GM19463 (cell line): ENCODE data around the gene LTBP3.

ENCODE experiments used
- ATAC-seq: cut with Tn5 transposase; IDR thresholded peaks from one replicate; pipeline ENCODE4 v1.9.1; 2021; ENCODE audit warnings: mild to moderate bottlenecking, moderate library complexity; ENCODE audit not compliant: unreplicated experiment

The LTBP3 gene

DNA sequence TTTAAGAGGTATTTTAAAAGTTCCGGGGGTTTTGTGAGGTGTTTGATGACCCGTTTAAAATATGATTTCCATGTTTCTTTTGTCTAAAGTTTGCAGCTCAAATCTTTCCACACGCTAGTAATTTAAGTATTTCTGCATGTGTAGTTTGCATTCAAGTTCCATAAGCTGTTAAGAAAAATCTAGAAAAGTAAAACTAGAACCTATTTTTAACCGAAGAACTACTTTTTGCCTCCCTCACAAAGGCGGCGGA lies 59.5 kb downstream of the LTBP3 start:
- no peak for ATAC-seq

DNA sequence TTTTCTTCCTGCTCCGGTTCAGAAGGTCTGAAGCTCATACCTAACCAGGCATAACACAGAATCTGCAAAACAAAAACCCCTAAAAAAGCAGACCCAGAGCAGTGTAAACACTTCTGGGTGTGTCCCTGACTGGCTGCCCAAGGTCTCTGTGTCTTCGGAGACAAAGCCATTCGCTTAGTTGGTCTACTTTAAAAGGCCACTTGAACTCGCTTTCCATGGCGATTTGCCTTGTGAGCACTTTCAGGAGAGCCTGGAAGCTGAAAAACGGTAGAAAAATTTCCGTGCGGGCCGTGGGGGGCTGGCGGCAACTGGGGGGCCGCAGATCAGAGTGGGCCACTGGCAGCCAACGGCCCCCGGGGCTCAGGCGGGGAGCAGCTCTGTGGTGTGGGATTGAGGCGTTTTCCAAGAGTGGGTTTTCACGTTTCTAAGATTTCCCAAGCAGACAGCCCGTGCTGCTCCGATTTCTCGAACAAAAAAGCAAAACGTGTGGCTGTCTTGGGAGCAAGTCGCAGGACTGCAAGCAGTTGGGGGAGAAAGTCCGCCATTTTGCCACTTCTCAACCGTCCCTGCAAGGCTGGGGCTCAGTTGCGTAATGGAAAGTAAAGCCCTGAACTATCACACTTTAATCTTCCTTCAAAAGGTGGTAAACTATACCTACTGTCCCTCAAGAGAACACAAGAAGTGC lies 60.0 kb downstream of the LTBP3 start:
- no peak for ATAC-seq

DNA sequence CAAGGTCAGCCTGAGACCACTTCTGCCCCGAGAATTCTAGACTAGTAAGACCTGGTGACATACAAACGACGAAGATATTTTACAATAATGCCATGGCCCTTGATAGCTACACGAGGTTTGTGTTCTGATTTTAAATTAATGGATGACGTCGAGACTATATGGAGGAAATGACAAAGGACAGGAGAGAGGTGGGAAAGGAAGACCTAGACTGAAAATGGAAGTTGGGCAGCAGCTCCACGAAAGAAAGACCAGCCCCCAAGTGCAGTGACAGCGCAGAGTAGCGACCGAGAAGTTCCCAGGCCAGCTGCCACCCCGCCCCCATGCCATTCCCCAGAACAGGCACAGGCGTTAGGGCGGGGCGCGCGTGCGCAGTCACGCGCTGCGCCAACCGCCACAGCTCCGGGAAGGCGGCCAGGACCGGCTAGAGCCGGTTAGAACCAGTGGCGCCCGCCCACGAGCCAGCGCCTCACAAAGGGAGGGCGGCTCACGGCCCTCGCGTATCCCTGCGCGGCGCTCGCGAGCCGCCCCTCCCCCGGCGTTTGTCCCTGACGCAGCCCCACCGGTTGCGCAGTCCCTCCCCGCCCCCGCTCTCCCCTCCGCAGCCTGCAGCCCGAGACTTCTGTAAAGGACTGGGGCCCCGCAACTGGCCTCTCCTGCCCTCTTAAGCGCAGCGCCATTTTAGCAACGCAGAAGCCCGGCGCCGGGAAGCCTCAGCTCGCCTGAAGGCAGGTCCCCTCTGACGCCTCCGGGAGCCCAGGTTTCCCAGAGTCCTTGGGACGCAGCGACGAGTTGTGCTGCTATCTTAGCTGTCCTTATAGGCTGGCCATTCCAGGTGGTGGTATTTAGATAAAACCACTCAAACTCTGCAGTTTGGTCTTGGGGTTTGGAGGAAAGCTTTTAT lies 60.8 kb downstream of the LTBP3 start:
- ATAC-seq, result peak; percentile 64

DNA sequence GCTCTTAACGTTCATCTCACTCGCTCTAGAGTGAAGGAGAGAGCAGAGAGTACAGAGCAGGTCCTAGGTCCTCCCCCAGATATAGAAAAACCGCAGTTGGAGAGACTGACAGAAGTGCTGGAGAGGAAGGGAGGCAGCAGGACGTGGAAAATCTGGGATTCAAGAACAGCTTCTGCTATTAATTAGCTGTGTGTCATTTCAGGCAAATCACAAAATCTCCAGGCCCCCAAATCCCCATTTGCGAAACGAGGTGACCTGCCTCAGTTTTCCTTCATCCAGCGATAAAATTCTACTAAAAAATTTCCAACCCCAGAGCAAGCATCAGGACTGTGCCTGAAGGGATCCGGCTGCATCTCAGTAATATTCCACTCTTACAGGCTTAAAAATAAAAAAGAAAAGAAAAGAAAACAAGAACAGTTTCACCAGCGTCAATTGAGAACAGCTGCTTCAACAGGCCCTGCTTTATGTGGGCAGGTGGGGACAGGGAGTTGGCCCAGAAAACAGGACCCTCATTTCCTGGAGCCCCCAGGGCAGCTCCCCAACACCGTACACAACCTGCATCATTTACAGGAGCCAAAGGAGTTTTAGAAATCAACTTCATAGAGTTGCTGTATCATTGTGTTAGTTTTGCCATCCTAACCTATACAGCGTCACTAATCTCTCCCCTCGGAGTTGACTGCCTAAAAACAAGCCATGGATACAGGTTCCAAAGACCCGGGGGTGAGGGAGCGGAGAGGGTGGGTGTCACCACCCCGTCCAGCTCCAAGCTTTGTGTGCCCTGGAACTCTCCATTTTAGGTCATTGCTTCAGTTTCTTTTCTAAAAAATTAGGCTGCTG lies 61.6 kb downstream of the LTBP3 start:
- ATAC-seq, result no peak

DNA sequence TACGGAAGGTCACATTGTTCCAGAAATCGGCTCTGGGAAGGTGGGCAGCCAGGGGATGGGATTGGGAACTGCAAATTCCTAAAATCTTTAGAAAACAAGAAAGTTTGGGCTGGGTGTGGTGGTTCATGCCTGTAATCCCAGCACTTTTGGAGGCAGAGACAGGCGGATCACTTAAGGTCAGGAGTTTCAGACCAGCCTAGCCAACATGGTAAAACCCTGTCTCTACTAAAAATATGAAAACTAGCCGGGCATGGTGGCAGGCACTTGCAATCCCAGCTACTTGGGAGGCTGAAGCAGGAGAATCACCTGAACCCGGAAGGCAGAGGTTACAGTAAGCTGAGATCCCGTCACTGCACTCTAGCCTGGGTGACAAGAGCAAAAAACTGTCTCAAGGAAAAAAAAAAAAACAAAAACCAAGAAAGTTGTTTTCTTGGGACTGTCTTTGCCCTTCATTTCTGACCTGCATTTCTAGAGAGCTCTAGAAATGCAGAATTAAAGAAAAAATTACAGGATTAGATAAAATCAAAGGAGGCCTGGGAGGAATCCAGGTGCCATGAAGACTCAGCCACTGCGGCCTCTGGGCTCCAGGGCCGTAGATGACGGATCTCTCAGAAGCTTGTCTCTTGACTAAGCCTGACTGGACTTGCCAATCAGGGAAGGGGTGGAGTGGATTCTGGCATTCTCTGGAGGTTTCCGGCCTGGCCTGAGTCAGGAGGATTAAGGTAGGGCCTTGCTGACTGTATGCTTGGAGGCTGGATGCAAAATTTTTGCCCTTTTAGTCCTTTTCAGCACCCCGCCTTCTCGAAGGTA lies 64.6 kb downstream of the LTBP3 start:
- ATAC-seq, result no peak

DNA sequence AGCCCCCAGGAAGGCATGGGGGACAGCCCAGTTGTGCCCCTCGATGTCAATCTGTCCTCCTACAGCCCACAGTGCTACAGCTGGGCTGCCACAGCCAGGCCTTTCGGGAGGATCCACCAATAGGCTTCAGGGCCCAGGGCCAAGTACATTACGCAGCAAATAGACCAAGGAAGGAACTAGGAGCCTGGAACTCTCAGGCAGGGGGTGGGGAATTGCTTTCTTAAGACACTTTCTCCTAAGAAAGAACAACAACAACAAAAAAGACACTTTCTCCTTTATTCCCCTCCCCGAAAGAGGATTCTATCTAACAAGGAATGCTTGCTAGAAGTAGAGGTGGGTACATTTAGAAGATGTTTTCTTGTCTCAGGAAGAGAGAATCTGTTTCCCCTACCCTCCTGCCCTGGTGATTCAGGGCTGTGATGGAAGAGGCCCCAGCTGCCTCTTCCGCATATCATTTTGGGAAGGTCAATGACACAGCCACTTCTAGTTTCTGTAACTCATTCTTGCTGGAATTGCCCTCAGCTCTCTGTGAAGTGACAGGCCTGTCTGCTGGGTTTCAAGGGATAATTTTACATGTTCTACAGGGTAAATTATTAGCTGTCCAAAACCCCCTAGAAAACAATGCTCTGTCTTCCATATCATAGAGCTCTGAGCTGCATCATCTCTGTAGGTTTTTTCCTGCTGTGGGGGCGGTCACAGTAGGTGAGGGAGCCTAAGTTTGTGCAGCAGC lies 65.4 kb downstream of the LTBP3 start:
- ATAC-seq, result peak; percentile 24

DNA sequence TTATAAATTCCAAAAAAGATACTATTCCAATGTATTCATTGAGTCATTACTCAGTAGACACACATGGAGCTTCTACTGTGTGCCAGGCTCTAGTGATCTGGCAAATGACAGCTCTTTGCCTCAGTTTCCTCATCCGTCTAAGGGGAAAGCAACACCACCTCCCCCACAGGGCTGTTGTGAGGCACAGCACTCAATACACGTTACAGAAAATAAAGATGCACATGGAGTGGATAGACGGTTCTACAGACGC lies 65.8 kb downstream of the LTBP3 start:
- ATAC-seq, result no peak

DNA sequence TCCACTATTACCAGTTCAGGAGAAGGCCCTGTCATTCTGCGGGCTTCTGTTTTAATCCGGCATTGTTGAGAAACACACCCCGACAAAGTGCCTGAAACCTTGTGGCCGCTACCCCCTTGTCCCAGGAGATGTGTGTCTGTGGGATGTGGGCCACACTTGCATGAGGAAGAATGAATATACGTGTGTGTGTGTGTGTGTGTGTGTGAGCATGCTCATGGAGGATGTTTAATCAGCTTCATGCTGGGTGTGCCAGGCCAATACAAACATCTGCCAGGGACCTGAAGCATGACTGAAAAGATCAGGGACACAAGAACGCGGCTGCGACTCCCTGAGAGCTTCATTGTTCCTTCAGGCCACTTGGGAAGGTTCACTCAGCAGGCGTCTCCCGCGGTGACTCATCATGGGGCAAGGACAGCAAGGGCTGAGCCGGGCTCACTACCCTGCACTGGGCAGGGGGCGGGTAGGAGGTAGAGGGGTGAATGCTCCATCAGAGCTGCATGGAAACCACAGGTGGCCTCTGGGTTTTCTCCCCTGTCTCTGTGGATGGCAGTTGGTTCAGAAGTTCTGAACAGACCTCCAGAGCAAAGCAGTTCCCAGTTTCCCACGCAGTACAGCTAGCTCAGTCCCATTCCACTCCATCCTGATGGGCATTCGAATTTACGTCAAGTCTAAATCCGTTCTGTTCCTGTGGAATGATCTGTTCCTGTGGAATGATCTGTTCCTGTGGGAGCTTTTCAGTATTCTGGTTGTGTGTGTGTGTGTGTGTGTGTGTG lies 66.4 kb downstream of the LTBP3 start:
- no peak for ATAC-seq

DNA sequence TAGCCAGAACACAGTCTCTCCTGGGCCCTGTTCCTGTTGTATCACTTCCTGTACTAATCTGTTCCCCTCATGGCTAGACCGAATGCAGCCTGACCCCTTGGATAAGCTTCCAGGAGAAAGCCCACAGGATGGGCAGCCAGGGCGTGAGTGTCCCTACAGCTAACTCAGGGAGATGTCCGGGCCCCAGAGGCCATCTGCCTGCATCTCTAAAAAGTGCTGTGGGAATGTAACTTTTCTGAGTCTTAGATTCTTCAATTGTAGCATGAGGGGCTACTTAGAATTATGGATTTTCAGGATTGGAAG lies 67.0 kb downstream of the LTBP3 start:
- ATAC-seq, result no peak

DNA sequence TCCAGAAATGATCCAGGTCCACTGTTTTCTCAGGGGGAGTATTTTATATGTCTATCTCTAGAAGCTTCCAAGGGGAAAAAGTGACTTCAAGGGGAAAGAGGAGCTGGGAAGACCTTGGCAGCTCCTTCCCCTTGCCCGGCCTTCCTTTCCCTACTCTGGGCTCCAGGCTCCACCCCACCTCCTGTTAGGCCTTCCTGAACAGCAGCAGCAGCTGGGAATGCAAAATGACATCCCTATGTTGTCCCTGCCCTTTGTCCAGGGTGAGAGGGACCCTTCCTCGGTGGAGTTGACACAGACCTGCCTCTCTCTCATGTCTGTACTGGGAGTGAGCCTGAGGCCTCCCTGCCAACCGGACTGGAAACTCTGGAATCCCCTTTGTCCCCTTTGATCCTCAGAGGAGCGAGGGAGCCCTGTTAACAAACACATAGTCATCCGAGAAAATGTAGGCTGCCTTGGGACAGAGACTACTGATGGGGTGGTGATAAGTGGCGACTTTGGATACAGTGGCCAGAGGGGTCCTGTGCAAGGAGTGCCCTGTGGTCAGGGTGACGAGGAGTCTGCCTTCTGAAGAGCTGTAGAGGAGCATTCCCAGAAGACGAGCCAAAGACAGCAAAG lies 68.3 kb downstream of the LTBP3 start:
- no peak for ATAC-seq

DNA sequence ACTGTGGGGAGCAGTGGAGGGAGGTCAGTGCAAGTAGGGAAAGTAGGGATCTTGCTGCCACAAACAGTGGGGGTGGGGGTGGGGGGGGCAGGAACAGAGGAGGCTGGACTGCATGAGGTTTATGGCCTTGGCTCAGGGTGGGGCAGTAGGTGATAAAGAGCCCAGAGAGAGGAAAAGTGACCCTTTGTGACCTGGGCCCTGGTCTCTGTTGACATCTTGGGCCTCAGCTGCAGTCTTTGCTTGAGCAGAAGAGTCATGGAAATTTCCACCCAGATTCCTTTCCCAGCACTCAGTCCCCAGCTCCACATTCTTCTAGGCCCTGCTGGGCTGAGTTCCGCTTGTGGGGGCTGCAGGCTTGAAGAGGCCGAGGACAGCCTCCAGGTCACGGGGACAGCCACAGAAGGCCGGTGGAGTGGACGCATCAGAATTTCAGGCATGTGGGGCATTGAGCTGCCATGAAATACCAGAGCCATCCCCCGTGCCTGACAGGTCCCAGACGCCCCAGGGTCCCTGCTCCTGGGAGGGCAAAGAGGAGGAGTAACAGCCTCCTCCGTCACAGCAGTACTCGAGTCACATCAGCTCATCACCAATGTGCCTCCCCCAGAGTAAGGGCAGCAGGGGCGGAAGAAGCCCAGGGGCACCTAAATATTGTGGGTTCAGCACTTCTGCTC lies 69.0 kb downstream of the LTBP3 start:
- ATAC-seq, result no peak
